WTC11 (cell line): ENCODE measurements around the gene SAC3D1. TPM values are rescaled to one million over a fixed set of nuclear protein-coding genes. Genes with fewer than 3 reads are reported as not detected.

Experiments used
- ATAC-seq: fragments of 200-7000 bp; cut with Tn5 transposase; 2 replicates; pipeline ENCODE4 v1.10.0; 2021; ENCODE audit warnings: mild to moderate bottlenecking, moderate library complexity
- CTCF ChIA-PET: fragments of 300-600 bp; sonication (Branson Sonifier 250); formaldehyde crosslinking; loops from one replicate; lab custom pipeline; 2021; ENCODE audit warnings: antibody characterized with exemption; lab: Charles Lee
- POLR2A ChIA-PET: fragments of 350-600 bp; sonication (Branson Sonifier 250); formaldehyde crosslinking; loops from one replicate; lab custom pipeline; 2021; ENCODE audit warnings: antibody characterized with exemption; lab: Charles Lee
- DNase-seq: peaks from one replicate; pipeline ENCODE4 v3.0.0; 2021; ENCODE audit warnings: low spot score
- H3K27ac Mint-ChIP-seq: 2 replicates; pipeline ENCODE4 v1.8.0; 2021; ENCODE audit warnings: mixed read lengths
- H3K27me3 Mint-ChIP-seq: 2 replicates; pipeline ENCODE4 v1.8.0; 2021; ENCODE audit warnings: low read depth, mild to moderate bottlenecking, moderate library complexity, mixed read lengths
- H3K36me3 Mint-ChIP-seq: 2 replicates; pipeline ENCODE4 v1.8.0; 2021; ENCODE audit warnings: mixed read lengths
- H3K4me1 Mint-ChIP-seq: 2 replicates; pipeline ENCODE4 v1.8.0; 2022; ENCODE audit warnings: mixed read lengths
- H3K4me3 Mint-ChIP-seq: 2 replicates; pipeline ENCODE4 v1.8.0; 2021; ENCODE audit warnings: mild to moderate bottlenecking, moderate library complexity, mixed read lengths
- H3K9me3 Mint-ChIP-seq: 2 replicates; pipeline ENCODE4 v1.8.0; 2021; ENCODE audit warnings: mixed read lengths
- AFF4 ChIP-seq: sonication (generic); formaldehyde crosslinking; IDR thresholded peaks from 2 replicates; pipeline ENCODE4 v1.8.1; 2023; ENCODE audit warnings: mild to moderate bottlenecking, missing genetic modification reagents, borderline replicate concordance
- ATF2 ChIP-seq: sonication (generic); formaldehyde crosslinking; IDR thresholded peaks from 2 replicates; pipeline ENCODE4 v1.8.1; 2022; ENCODE audit warnings: low read depth, missing genetic modification reagents, borderline replicate concordance
- E2F1 ChIP-seq: sonication (generic); formaldehyde crosslinking; IDR thresholded peaks from 2 replicates; pipeline ENCODE4 v1.8.0; 2022; ENCODE audit warnings: mild to moderate bottlenecking, missing genetic modification reagents
- ETV6 ChIP-seq: sonication (generic); formaldehyde crosslinking; IDR thresholded peaks from 2 replicates; pipeline ENCODE4 v1.8.1; 2022; ENCODE audit warnings: mild to moderate bottlenecking, missing genetic modification reagents
- FOXJ3 ChIP-seq: sonication (generic); formaldehyde crosslinking; IDR thresholded peaks from 2 replicates; pipeline ENCODE4 v1.9.0; 2021; ENCODE audit warnings: missing genetic modification reagents, mild to moderate bottlenecking, borderline replicate concordance
- MXD4 ChIP-seq: fragments of 250-450 bp; sonication (Bioruptor Pico); IDR thresholded peaks from 2 replicates; pipeline ENCODE4 v1.8.0; 2021; ENCODE audit warnings: mild to moderate bottlenecking, moderate library complexity, borderline replicate concordance
- MYBL2 ChIP-seq: sonication (generic); formaldehyde crosslinking; IDR thresholded peaks from 2 replicates; pipeline ENCODE4 v1.8.1; 2023; ENCODE audit warnings: mild to moderate bottlenecking, moderate library complexity, missing genetic modification reagents
- NFE2L1 ChIP-seq: sonication (generic); formaldehyde crosslinking; IDR thresholded peaks from 2 replicates; pipeline ENCODE4 v1.8.1; 2023; ENCODE audit warnings: missing genetic modification reagents
- PREB ChIP-seq: sonication (generic); formaldehyde crosslinking; IDR thresholded peaks from 2 replicates; pipeline ENCODE4 v1.8.1; 2022; ENCODE audit warnings: mild to moderate bottlenecking, missing genetic modification reagents, moderate library complexity, borderline replicate concordance
- SMAD4 ChIP-seq: sonication (generic); formaldehyde crosslinking; IDR thresholded peaks from 2 replicates; pipeline ENCODE4 v1.8.0; 2022; ENCODE audit warnings: mild to moderate bottlenecking, missing genetic modification reagents
- SOX15 ChIP-seq: fragments of 250-450 bp; sonication (Bioruptor Pico); IDR thresholded peaks from 2 replicates; pipeline ENCODE4 v1.9.0; 2021; ENCODE audit warnings: mild to moderate bottlenecking
- SP1 ChIP-seq: sonication (generic); formaldehyde crosslinking; conservative IDR thresholded peaks from 2 replicates; pipeline ENCODE4 v1.8.1; 2022; ENCODE audit warnings: missing genetic modification reagents
- TCF7 ChIP-seq: sonication (generic); formaldehyde crosslinking; IDR thresholded peaks from 2 replicates; pipeline ENCODE4 v1.8.0; 2022; ENCODE audit warnings: mild to moderate bottlenecking, low read depth, missing genetic modification reagents, moderate library complexity
- USF2 ChIP-seq: sonication (generic); formaldehyde crosslinking; IDR thresholded peaks from 2 replicates; pipeline ENCODE4 v1.8.1; 2023; ENCODE audit warnings: mild to moderate bottlenecking, missing genetic modification reagents, moderate library complexity
- ZNF121 ChIP-seq: sonication (generic); formaldehyde crosslinking; IDR thresholded peaks from 2 replicates; pipeline ENCODE4 v1.8.0; 2023; ENCODE audit warnings: missing genetic modification reagents
- total RNA-seq: library from RNA; stranded (reverse); gene quantifications from 3 replicates; pipeline ENCODE4 v1.2.3, GENCODE V29; 2021
- TF ChIP-seq, protein P1 (sequence below): sonication (generic); formaldehyde crosslinking; IDR thresholded peaks from 2 replicates; pipeline ENCODE4 v1.8.1; 2022; ENCODE audit warnings: low read depth, mild to moderate bottlenecking, moderate library complexity, missing genetic modification reagents, borderline replicate concordance
- TF ChIP-seq, protein P2 (sequence below): sonication (generic); formaldehyde crosslinking; IDR thresholded peaks from 2 replicates; pipeline ENCODE4 v1.8.0; 2023; ENCODE audit warnings: missing genetic modification reagents, mild to moderate bottlenecking, borderline replicate concordance

Gene SAC3D1
- total RNA-seq, 1 experiment from 2014 or later: 26.2 TPM

DNA sequence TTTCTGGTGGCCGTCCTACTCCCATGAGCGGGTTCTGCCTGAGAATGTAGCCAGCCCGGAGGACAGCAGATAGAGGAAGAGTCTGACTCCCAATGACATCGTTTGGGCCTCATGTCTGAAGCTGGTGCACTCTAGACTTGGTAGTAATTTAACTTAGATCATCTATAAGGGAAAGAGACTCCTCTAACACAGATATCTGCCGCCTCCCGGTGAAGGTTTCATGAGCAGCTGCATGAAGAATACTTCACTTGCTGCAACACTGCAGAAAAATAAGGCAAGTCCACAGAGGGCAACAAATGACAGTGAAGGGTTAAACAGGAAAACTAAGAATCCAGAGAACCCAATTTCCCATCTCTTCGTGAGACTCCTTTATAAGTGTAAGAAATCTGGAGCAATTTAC is 33.0 kb upstream of the SAC3D1 start:
- no peaks in the 10 kb centered on the region for H3K27me3 Mint-ChIP-seq
- H3K4me1 Mint-ChIP-seq: peaks cover 3% of the 10 kb centered on the region
- ATAC-seq: no peak
- TF ChIP-seq ATF2 (CRISPR knock-in tag) (no peak), FOXJ3 (no peak), ZNF121 (CRISPR knock-in tag) (no peak), MXD4 (CRISPR knock-in tag) (no peak), NFE2L1 (CRISPR knock-in tag) (no peak), SMAD4 (no peak), ETV6 (CRISPR knock-in tag) (no peak), MYBL2 (CRISPR knock-in tag) (no peak), SOX15 (no peak), AFF4 (CRISPR knock-in tag) (no peak), USF2 (no peak)
- TF ChIP-seq, protein P1, sequence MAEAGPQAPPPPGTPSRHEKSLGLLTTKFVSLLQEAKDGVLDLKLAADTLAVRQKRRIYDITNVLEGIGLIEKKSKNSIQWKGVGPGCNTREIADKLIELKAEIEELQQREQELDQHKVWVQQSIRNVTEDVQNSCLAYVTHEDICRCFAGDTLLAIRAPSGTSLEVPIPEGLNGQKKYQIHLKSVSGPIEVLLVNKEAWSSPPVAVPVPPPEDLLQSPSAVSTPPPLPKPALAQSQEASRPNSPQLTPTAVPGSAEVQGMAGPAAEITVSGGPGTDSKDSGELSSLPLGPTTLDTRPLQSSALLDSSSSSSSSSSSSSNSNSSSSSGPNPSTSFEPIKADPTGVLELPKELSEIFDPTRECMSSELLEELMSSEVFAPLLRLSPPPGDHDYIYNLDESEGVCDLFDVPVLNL (CRISPR knock-in tag): no peak
- TF ChIP-seq, protein P2, sequence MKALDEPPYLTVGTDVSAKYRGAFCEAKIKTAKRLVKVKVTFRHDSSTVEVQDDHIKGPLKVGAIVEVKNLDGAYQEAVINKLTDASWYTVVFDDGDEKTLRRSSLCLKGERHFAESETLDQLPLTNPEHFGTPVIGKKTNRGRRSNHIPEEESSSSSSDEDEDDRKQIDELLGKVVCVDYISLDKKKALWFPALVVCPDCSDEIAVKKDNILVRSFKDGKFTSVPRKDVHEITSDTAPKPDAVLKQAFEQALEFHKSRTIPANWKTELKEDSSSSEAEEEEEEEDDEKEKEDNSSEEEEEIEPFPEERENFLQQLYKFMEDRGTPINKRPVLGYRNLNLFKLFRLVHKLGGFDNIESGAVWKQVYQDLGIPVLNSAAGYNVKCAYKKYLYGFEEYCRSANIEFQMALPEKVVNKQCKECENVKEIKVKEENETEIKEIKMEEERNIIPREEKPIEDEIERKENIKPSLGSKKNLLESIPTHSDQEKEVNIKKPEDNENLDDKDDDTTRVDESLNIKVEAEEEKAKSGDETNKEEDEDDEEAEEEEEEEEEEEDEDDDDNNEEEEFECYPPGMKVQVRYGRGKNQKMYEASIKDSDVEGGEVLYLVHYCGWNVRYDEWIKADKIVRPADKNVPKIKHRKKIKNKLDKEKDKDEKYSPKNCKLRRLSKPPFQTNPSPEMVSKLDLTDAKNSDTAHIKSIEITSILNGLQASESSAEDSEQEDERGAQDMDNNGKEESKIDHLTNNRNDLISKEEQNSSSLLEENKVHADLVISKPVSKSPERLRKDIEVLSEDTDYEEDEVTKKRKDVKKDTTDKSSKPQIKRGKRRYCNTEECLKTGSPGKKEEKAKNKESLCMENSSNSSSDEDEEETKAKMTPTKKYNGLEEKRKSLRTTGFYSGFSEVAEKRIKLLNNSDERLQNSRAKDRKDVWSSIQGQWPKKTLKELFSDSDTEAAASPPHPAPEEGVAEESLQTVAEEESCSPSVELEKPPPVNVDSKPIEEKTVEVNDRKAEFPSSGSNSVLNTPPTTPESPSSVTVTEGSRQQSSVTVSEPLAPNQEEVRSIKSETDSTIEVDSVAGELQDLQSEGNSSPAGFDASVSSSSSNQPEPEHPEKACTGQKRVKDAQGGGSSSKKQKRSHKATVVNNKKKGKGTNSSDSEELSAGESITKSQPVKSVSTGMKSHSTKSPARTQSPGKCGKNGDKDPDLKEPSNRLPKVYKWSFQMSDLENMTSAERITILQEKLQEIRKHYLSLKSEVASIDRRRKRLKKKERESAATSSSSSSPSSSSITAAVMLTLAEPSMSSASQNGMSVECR (CRISPR knock-in tag): no peak
- no peak for DNase-seq
- POLR2A ChIA-PET: no interaction called here
- CTCF ChIA-PET: interaction anchor here (1.4 kb wide), 1 partner anchor 11 kb away, joined by 9 read pairs; the partner anchor contains the start of gene BATF2
- no peaks in the 10 kb centered on the region for H3K36me3 Mint-ChIP-seq
- no peaks in the 10 kb centered on the region for H3K9me3 Mint-ChIP-seq
- no peak overlapping the region for H3K4me3 Mint-ChIP-seq
- no peak overlapping the region for H3K27ac Mint-ChIP-seq

DNA sequence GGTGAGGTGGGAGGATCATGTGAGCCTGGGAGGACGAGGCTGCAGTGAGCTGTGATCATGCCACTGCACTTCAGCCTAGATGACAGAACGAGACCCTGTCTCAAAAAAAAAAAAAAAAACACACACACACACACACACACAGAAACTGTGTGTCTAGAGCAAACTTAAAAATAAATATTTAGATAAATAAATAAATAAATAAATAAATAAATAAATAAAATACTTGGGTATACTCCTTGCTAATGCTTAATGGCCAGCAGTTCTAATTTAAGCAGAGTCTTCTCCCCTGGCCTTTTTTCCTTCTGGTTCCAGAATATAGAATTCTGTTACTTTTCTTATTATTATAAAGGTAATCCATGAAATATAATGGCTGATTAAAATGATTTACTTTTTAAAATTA is 32.1 kb upstream of the SAC3D1 start:
- peaks cover 7% of the 10 kb centered on the region for H3K4me1 Mint-ChIP-seq
- no peaks in the 10 kb centered on the region for H3K36me3 Mint-ChIP-seq
- DNase-seq (no peak), ATAC-seq (no peak)
- H3K9me3 Mint-ChIP-seq: no peaks in the 10 kb centered on the region
- no peak overlapping the region for H3K27ac Mint-ChIP-seq
- no peak overlapping the region for H3K4me3 Mint-ChIP-seq
- ChIA-PET CTCF (interaction anchor here (1.4 kb wide), 1 partner anchor 12 kb away, joined by 9 read pairs; the partner anchor contains the start of gene BATF2), POLR2A (no interaction called here)
- TF ChIP-seq SP1: no peak
- no peak for TF ChIP-seq E2F1 (CRISPR knock-in tag)
- no peak for TF ChIP-seq TCF7 (CRISPR knock-in tag)
- no peak for TF ChIP-seq PREB
- no peaks in the 10 kb centered on the region for H3K27me3 Mint-ChIP-seq
